Effector memory CD8-positive, alpha-beta T cell (primary cell): ENCODE data around the gene B3GAT3.

Experiments used
- ATAC-seq: fragments of 150-1000 bp; cut with Tn5 transposase; replicated peaks from 2 replicates; pipeline ENCODE4 v1.10.0; 2021; ENCODE audit warnings: mild to moderate bottlenecking, moderate library complexity
- DNase-seq, 3 experiments: peaks; one replicate each; pipeline ENCODE4 v3.0.0; 2021
- H3K27ac Mint-ChIP-seq, 2 donors: one replicate each; pipeline ENCODE4 v1.8.0; 2022; ENCODE audit warnings: mild to moderate bottlenecking in 2 of 2, mixed read lengths in 2 of 2, moderate library complexity in 2 of 2
- H3K27me3 Mint-ChIP-seq, 2 donors: one replicate each; pipeline ENCODE4 v1.8.0; 2022; ENCODE audit warnings: mixed read lengths in 2 of 2
- H3K36me3 Mint-ChIP-seq: one replicate; pipeline ENCODE4 v1.8.0; 2022; ENCODE audit warnings: mild to moderate bottlenecking, moderate library complexity, mixed read lengths; ENCODE audit not compliant: insufficient read depth
- H3K4me1 Mint-ChIP-seq, 2 donors: one replicate each; pipeline ENCODE4 v1.8.0; 2022; ENCODE audit warnings: low read depth in 2 of 2, mixed read lengths in 2 of 2
- H3K4me3 Mint-ChIP-seq, 2 donors: one replicate each; pipeline ENCODE4 v1.8.0; 2022; ENCODE audit warnings: mild to moderate bottlenecking in 2 of 2, mixed read lengths in 2 of 2, moderate library complexity in 2 of 2
- H3K9me3 Mint-ChIP-seq, 2 donors: one replicate each; pipeline ENCODE4 v1.8.0; 2022; ENCODE audit warnings: mixed read lengths in 2 of 2

Gene B3GAT3

DNA sequence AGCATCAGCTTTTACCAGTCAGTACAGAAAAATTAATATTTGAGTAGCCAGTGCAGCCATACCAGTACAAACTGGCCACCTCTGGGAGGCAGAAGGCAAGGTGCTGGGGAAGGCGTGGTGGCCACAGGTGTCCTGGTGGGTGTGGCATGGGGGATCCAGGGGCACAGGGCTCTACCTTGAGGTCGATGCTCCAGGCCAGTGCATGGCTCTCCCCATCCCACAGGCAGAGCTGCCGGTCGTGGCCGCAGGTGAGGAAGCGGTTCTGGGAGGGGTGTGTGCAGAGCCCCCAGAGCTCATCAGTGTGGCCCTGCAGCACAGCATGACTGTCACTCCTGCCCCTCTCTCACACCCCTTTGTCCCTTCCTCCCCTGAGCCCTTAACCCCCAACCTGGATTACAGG, 16.3 kb downstream of the B3GAT3 start:
- H3K4me1 Mint-ChIP-seq, result peaks cover 35 to 40% of the 10 kb centered on the region in 2 donors

GRCh38 chr11:62604460-62605120, 17.2 kb downstream of the B3GAT3 start:
- ATAC-seq, result no peak
- Mint-ChIP-seq H3K27ac (peak overlapping the region in 1 of 2 donors; percentile 84), H3K4me1 (peaks cover 40 to 42% of the 10 kb centered on the region in 2 donors)

More for the DNA sequence above, 16.3 kb downstream of the B3GAT3 start:
- no peak overlapping the region for H3K4me3 Mint-ChIP-seq
- ATAC-seq (no peak), DNase-seq (no peak)
- H3K27ac Mint-ChIP-seq, result peak overlapping the region in 1 of 2 donors; percentile 84
- no peaks in the 10 kb centered on the region for H3K27me3 Mint-ChIP-seq
- H3K9me3 Mint-ChIP-seq, result no peaks in the 10 kb centered on the region
- H3K36me3 Mint-ChIP-seq, result peaks cover 55% of the 10 kb centered on the region

DNA sequence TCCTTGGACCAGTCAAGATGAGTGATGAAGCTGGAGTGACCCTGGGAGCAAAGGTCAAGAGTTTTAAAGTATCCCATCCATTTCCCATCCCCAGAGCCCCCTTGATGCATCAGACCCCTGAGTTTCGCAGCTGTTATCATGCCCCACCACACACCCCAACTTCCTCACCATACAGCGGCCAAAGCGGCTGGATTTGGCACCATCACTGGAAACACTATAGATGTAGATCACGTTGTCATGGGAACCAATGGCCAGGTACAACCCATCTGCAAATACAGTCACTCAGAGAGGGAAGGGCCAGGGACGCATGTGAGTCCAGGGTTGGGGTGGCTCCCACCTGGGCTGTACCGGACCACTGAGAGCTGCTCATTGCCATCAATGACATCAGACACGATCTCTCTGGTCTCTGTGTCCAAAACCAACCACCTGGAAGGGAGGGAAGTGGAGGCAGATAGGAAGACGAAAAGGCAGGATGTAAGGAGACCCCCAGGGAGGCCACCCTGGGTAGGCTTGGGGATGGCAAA, 17.9 kb downstream of the B3GAT3 start:
- no peaks in the 10 kb centered on the region for H3K9me3 Mint-ChIP-seq
- H3K36me3 Mint-ChIP-seq, result peaks cover 62% of the 10 kb centered on the region
- no peaks in the 10 kb centered on the region for H3K27me3 Mint-ChIP-seq
- peak overlapping the region in 1 of 2 donors; percentile 3 for H3K27ac Mint-ChIP-seq
- H3K4me3 Mint-ChIP-seq, result peak overlapping the region; percentile 34 to 62
- peaks cover 41 to 42% of the 10 kb centered on the region in 2 donors for H3K4me1 Mint-ChIP-seq
- no peak for ATAC-seq
- DNase-seq, result no peak

More at GRCh38 chr11:62604460-62605120, 17.2 kb downstream of the B3GAT3 start:
- Mint-ChIP-seq H3K4me3 (no peak overlapping the region), H3K9me3 (no peaks in the 10 kb centered on the region), H3K36me3 (peaks cover 55% of the 10 kb centered on the region), H3K27me3 (no peaks in the 10 kb centered on the region)
- DNase-seq, result no peak

GRCh38 chr11:62603072-62603408, 18.7 kb downstream of the B3GAT3 start:
- peak overlapping the region in 1 of 2 donors; percentile 3 for H3K27ac Mint-ChIP-seq
- H3K27me3 Mint-ChIP-seq, result no peaks in the 10 kb centered on the region
- peaks cover 68% of the 10 kb centered on the region for H3K36me3 Mint-ChIP-seq
- H3K4me3 Mint-ChIP-seq, result peak overlapping the region; percentile 34 to 62
- ATAC-seq (no peak), DNase-seq (no peak)
- H3K9me3 Mint-ChIP-seq, result no peaks in the 10 kb centered on the region
- H3K4me1 Mint-ChIP-seq, result peaks cover 45 to 46% of the 10 kb centered on the region in 2 donors

DNA sequence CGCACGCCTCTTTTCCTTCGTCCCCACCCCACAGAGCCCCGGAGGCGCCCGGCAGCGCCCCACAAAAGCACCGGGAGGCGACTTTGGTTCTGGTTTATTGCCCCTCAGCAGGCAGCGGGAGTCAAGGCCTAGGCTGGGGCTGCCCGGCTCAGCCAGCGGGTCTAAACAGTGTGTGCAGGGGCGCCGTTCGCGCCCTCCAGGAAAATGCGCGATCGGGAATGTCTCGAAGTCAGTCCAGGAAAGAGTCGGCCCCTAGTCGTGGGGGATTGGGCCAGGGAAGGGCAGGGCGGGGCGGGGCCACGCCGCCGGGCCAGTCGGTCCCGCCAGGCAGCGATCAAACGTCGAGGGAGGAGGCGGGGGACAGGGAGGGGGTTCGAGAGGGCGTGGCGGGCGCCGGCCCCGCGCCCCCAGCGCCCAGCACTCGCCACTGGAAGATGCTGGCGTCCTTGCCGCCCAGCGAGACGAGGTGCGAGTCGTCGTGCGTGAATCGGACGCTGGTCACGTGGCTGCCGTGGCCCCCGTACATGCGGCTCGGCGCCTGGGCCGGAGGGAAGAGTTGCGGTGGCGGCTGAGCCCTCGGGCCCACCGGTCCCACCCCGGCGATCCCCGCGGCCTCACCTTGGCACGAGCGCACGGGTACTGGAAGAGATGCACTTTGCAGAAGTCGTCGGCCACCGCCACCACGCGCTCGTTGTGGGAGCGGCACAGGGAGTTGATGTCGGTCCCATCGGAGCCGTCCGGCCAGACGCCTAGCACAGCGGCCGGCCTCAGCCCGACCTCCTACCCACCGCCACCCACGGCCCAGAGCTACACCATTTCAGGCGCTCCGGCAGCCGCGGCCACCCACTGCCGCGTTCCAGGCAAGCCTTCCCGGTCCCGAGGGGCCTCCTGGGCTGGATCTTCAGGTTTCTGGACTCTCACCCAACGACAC, 19.4 kb downstream of the B3GAT3 start:
- Mint-ChIP-seq H3K9me3 (no peaks in the 10 kb centered on the region), H3K4me3 (peak overlapping the region; percentile 95 to 98), H3K27me3 (no peaks in the 10 kb centered on the region), H3K27ac (peak overlapping the region; percentile 92 to 93), H3K36me3 (peaks cover 67% of the 10 kb centered on the region), H3K4me1 (peaks cover 44 to 52% of the 10 kb centered on the region in 2 donors)
- no peak for ATAC-seq
- DNase-seq, result no peak

GRCh38 chr11:62601372-62602140, 20.2 kb downstream of the B3GAT3 start, which contains the start of gene MTA2:
TSS of gene MTA2 (minus strand) at chr11:62601865. CDS start at chr11:62601450, 415 bp downstream.
- peak; percentile 99 to 100 (median 100) for DNase-seq
- peaks cover 68% of the 10 kb centered on the region for H3K36me3 Mint-ChIP-seq
- peaks cover 47 to 56% of the 10 kb centered on the region in 2 donors for H3K4me1 Mint-ChIP-seq
- peak within 1 kb of the TSS; percentile 95 to 98 for H3K4me3 Mint-ChIP-seq
- peak; percentile 77 for ATAC-seq
- no peaks in the 10 kb centered on the region for H3K9me3 Mint-ChIP-seq
- peak within 1 kb of the TSS; percentile 92 to 93 for H3K27ac Mint-ChIP-seq
- no peaks in the 10 kb centered on the region for H3K27me3 Mint-ChIP-seq

GRCh38 chr11:62601122-62601371, 20.7 kb downstream of the B3GAT3 start:
- peak overlapping the region; percentile 92 to 93 for H3K27ac Mint-ChIP-seq
- H3K9me3 Mint-ChIP-seq, result no peaks in the 10 kb centered on the region
- ATAC-seq (no peak), DNase-seq (peak in 1 of 3 experiments; percentile 18)
- peak overlapping the region; percentile 95 to 98 for H3K4me3 Mint-ChIP-seq
- peaks cover 68% of the 10 kb centered on the region for H3K36me3 Mint-ChIP-seq
- peaks cover 47 to 56% of the 10 kb centered on the region in 2 donors for H3K4me1 Mint-ChIP-seq
- H3K27me3 Mint-ChIP-seq, result no peaks in the 10 kb centered on the region

GRCh38 chr11:62600367-62601121, 21.2 kb downstream of the B3GAT3 start:
- Mint-ChIP-seq H3K27ac (peak overlapping the region; percentile 92 to 93), H3K9me3 (no peaks in the 10 kb centered on the region), H3K27me3 (no peaks in the 10 kb centered on the region), H3K4me3 (peak overlapping the region; percentile 95 to 98), H3K4me1 (peaks cover 47 to 56% of the 10 kb centered on the region in 2 donors), H3K36me3 (peaks cover 70% of the 10 kb centered on the region)
- ATAC-seq, result no peak
- DNase-seq, result no peak

DNA sequence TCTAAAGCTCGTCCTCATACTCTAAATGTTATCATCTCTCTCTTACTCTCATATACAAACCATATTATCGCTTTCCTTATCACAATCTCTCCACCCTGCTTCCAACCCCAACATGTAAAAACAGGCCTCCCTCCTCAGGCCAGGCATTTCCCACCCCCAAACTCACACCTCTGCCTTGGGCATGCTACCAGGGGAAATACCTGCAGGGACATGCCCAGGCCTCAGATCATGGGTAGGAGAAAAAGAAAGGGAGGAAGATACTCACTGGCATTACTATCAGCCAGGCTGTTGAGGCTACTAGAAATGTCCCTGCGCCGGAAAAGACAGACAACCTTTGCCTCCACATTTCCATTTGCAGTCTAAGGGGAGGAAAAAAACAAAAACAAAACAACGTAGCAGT, 21.9 kb downstream of the B3GAT3 start:
- no peak for DNase-seq
- H3K4me1 Mint-ChIP-seq, result peaks cover 45 to 52% of the 10 kb centered on the region in 2 donors
- H3K36me3 Mint-ChIP-seq, result peaks cover 70% of the 10 kb centered on the region
- ATAC-seq, result no peak
- no peaks in the 10 kb centered on the region for H3K9me3 Mint-ChIP-seq
- peak overlapping the region; percentile 92 to 93 for H3K27ac Mint-ChIP-seq
- H3K27me3 Mint-ChIP-seq, result no peaks in the 10 kb centered on the region
- peak overlapping the region; percentile 95 to 98 for H3K4me3 Mint-ChIP-seq

GRCh38 chr11:62599069-62599696, 22.6 kb downstream of the B3GAT3 start:
- ATAC-seq (peak; percentile 74), DNase-seq (peak; percentile 93 to 96 (median 93))
- H3K27me3 Mint-ChIP-seq, result no peaks in the 10 kb centered on the region
- peaks cover 45 to 51% of the 10 kb centered on the region in 2 donors for H3K4me1 Mint-ChIP-seq
- peaks cover 73% of the 10 kb centered on the region for H3K36me3 Mint-ChIP-seq
- H3K9me3 Mint-ChIP-seq, result no peaks in the 10 kb centered on the region
- peak overlapping the region; percentile 92 to 93 for H3K27ac Mint-ChIP-seq
- peak overlapping the region; percentile 95 to 98 for H3K4me3 Mint-ChIP-seq

- H3K27me3 Mint-ChIP-seq, result no peaks in the 10 kb centered on the region
- DNase-seq, result no peak
- H3K27ac Mint-ChIP-seq, result no peak overlapping the region
- no peak for ATAC-seq
- H3K36me3 Mint-ChIP-seq, result peaks cover 88% of the 10 kb centered on the region
- peaks cover 55 to 65% of the 10 kb centered on the region in 2 donors for H3K4me1 Mint-ChIP-seq
- no peak overlapping the region for H3K4me3 Mint-ChIP-seq
- no peaks in the 10 kb centered on the region for H3K9me3 Mint-ChIP-seq
Measured at GRCh38 chr11:62595124-62595523, 26.7 kb downstream of the B3GAT3 start.

DNA sequence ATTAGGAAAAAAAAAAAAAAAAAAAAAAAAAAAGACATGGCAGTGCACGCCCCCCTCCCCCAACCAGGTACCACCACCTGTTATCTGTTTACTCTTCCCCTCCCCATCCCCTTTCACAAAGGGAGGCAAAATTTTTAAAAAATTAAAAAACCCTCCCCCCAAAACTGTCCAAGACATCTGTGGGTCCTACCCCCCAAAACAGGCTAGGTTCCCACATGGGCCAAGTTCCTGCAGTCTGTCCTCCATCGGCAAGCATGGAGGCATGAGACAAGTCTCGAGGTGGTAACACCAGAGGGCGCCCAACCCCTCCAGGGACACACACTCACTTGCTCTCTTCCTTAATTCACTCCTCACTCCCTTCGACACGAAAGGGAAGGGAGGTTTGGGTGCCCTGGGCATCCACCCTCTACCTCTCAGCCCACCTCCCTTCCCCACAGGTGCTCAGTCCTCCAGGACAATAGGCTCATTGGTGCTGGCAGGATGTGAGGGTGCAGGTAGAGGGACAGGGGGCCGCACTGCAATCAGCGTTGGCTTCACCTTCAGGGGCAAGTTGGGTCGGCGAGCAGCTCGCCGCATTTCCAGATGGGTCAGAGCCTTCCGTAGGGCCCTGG, 28.2 kb downstream of the B3GAT3 start:
- Mint-ChIP-seq H3K4me3 (peak overlapping the region; percentile 77 to 80), H3K9me3 (no peaks in the 10 kb centered on the region), H3K4me1 (peaks cover 41 to 49% of the 10 kb centered on the region in 2 donors), H3K27me3 (no peaks in the 10 kb centered on the region), H3K27ac (peak overlapping the region; percentile 98 to 99), H3K36me3 (peaks cover 85% of the 10 kb centered on the region)
- ATAC-seq (peak; percentile 12), DNase-seq (peak; percentile 73 to 76 (median 75))
